Fibroblast of the conjunctiva (primary cell): ENCODE measurements around the gene OSBPL7.

Source experiments
- DNase-seq: peaks from one replicate; pipeline ENCODE4 v3.0.0-alpha.2; 2010; ENCODE audit warnings: low read depth

Gene OSBPL7

GRCh38 chr17:47823519-47823918 lies 1.9 kb upstream of the OSBPL7 start:
- no peak for DNase-seq

- DNase-seq = no peak
Measured at GRCh38 chr17:47822785-47823184, 1.2 kb upstream of the OSBPL7 start.

GRCh38 chr17:47821031-47821423 lies 567 bp downstream of the OSBPL7 start:
- DNase-seq = no peak

GRCh38 chr17:47820033-47820789 lies 1.4 kb downstream of the OSBPL7 start:
- DNase-seq = no peak

GRCh38 chr17:47819475-47819874 lies 2.1 kb downstream of the OSBPL7 start:
- DNase-seq = no peak

- DNase-seq = no peak
Measured at GRCh38 chr17:47818002-47818695, 3.4 kb downstream of the OSBPL7 start.

- DNase-seq = no peak
Measured at GRCh38 chr17:47816947-47817346, 4.6 kb downstream of the OSBPL7 start.

- no peak for DNase-seq
Measured at GRCh38 chr17:47816111-47816735, 5.4 kb downstream of the OSBPL7 start.

- DNase-seq = no peak
Measured at GRCh38 chr17:47815106-47815918, 6.3 kb downstream of the OSBPL7 start.

- no peak for DNase-seq
Measured at GRCh38 chr17:47813512-47814031, 8.0 kb downstream of the OSBPL7 start.

GRCh38 chr17:47813077-47813476 lies 8.5 kb downstream of the OSBPL7 start:
- no peak for DNase-seq

- no peak for DNase-seq
Measured at GRCh38 chr17:47812146-47812920, 9.3 kb downstream of the OSBPL7 start.

- no peak for DNase-seq
Measured at GRCh38 chr17:47811709-47812108, 9.9 kb downstream of the OSBPL7 start.

GRCh38 chr17:47810901-47811635 lies 10.5 kb downstream of the OSBPL7 start:
- no peak for DNase-seq

GRCh38 chr17:47810200-47810821 lies 11.3 kb downstream of the OSBPL7 start:
- peak; percentile 68 for DNase-seq

- DNase-seq = no peak
Measured at GRCh38 chr17:47808830-47809480, 12.6 kb downstream of the OSBPL7 start.

GRCh38 chr17:47808036-47808829 lies 13.4 kb downstream of the OSBPL7 start:
- no peak for DNase-seq

- no peak for DNase-seq
Measured at GRCh38 chr17:47807421-47807820, 14.2 kb downstream of the OSBPL7 start.

GRCh38 chr17:47806913-47807255 lies 14.7 kb downstream of the OSBPL7 start:
- DNase-seq = no peak
